OCI-LY1 (cell line): ENCODE results near the gene CCNQ.

Experiments used
- H2AFZ ChIP-seq: fragments of 200-600 bp; sonication (generic), shearing (Covaris generic); 2 replicates; pipeline ENCODE4 v1.6.0; 2014; ENCODE audit warnings: antibody characterized with exemption, mild to moderate bottlenecking, low read length
- H3F3A ChIP-seq: fragments of 200-600 bp; sonication (generic), shearing (Covaris generic); 2 replicates; pipeline ENCODE4 v1.6.0; 2014; ENCODE audit warnings: mild to moderate bottlenecking, antibody characterized with exemption, low read length, moderate library complexity; ENCODE audit not compliant: insufficient read depth
- H3K27ac ChIP-seq: fragments of 200-600 bp; sonication (generic); 2 replicates; pipeline ENCODE4 v1.5.1; 2014; ENCODE audit warnings: low read length, mixed run types, mild to moderate bottlenecking, low read depth; ENCODE audit not compliant: poor library complexity, severe bottlenecking
- H3K27me3 ChIP-seq: fragments of 200-600 bp; sonication (generic); 2 replicates; pipeline ENCODE4 v1.6.0; 2014; ENCODE audit warnings: antibody characterized with exemption, mild to moderate bottlenecking, low read length, moderate library complexity; ENCODE audit not compliant: insufficient read depth
- H3K36me3 ChIP-seq: fragments of 200-600 bp; sonication (generic); 2 replicates; pipeline ENCODE4 v1.6.1; 2014; ENCODE audit warnings: mild to moderate bottlenecking, antibody characterized with exemption, low read length, moderate library complexity, mixed read lengths; ENCODE audit not compliant: insufficient read depth
- H3K4me1 ChIP-seq: fragments of 200-600 bp; sonication (generic); 2 replicates; pipeline ENCODE4 v1.5.1; 2014; ENCODE audit warnings: mild to moderate bottlenecking, low read length, moderate library complexity; ENCODE audit not compliant: insufficient read depth, severe bottlenecking
- H3K4me2 ChIP-seq: fragments of 200-600 bp; sonication (generic), shearing (Covaris generic); 2 replicates; pipeline ENCODE4 v1.6.1; 2014; ENCODE audit warnings: low read length
- H3K4me3 ChIP-seq: fragments of 200-600 bp; sonication (generic); 2 replicates; pipeline ENCODE4 v1.5.1; 2014; ENCODE audit warnings: low read length, low read depth, mild to moderate bottlenecking, mixed read lengths; ENCODE audit not compliant: poor library complexity, severe bottlenecking
- H3K79me2 ChIP-seq: fragments of 200-600 bp; shearing (Covaris generic); 2 replicates; pipeline ENCODE4 v1.6.1; 2016; ENCODE audit warnings: mixed run types, low read length, mixed read lengths; ENCODE audit not compliant: insufficient read depth
- H3K9ac ChIP-seq: fragments of 200-600 bp; sonication (generic), shearing (Covaris generic); 2 replicates; pipeline ENCODE4 v1.6.1; 2014; ENCODE audit warnings: mild to moderate bottlenecking, low read length, mixed read lengths
- H3K9me2 ChIP-seq: fragments of 200-600 bp; sonication (generic), shearing (Covaris generic); 2 replicates; pipeline ENCODE4 v1.6.1; 2014; ENCODE audit warnings: low read depth, mild to moderate bottlenecking, low read length, mixed read lengths
- H3K9me3 ChIP-seq: fragments of 200-600 bp; shearing (Covaris generic); 2 replicates; pipeline ENCODE4 v1.6.1; 2014; ENCODE audit warnings: low read length, mixed read lengths
- H4K20me1 ChIP-seq: fragments of 200-600 bp; sonication (generic), shearing (Covaris generic); 2 replicates; pipeline ENCODE4 v1.6.0; 2016; ENCODE audit warnings: mild to moderate bottlenecking, low read length; ENCODE audit not compliant: insufficient read depth
- CTCF ChIP-seq: fragments of 200-600 bp; sonication (generic), shearing (Covaris generic); IDR thresholded peaks from 2 replicates; pipeline ENCODE4 v1.5.1; 2017; ENCODE audit warnings: mild to moderate bottlenecking, antibody characterized with exemption, low read length, moderate library complexity, mixed read lengths
- EZH2 ChIP-seq: fragments of 200-600 bp; sonication (generic), shearing (Covaris generic); IDR thresholded peaks from 2 replicates; pipeline ENCODE4 v1.8.0; 2017; ENCODE audit warnings: borderline replicate concordance, mixed run types, mild to moderate bottlenecking, antibody characterized with exemption, low read length, moderate library complexity, mixed read lengths

CCNQ gene

DNA sequence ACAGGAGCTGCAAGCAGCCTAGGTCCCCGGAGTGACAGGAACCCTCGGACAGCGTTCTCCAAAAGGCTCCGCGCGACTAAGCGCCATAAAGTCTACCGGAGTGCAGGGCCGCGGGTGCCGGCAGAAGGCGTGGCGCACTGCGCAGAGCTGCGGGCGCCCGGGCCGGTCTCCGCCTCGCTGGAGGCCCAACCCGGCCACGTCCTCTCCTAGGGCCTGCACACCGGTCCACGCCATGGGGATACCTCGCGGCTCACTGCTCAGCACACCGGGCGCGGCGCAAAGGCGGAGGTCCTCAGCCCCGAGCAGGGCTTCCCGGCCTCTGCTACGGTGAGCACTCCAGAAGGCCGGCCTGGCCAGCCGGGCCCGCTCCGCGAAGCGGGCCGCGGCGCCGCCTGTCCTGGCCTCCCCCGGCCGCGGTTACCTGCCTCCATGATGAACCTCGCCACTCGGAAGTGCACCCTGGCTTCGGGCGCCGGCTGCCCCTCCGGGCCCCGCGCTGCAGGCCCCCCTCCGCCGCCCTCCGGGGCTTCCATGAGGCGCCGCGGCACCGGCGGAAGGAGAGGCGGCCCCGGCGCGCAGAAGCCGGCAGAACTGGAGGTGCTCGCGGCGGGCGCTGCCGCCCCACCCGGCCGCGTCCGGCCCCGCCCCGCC is at the start of gene CCNQ:
Gene CCNQ (minus strand): TSS at position 599 of the 651 bp plus-strand sequence. CDS start 66 bp downstream, at position 533.
- no peaks in the 10 kb centered on the region for H3F3A ChIP-seq
- peak within 1 kb of the TSS; percentile 81 for H3K4me2 ChIP-seq
- peak within 1 kb of the TSS; percentile 86 for H3K9ac ChIP-seq
- peaks cover 6% of the 10 kb centered on the region; the same call in 1 of the 2 replicates for H3K36me3 ChIP-seq
- peak within 1 kb of the TSS; percentile 77 for H3K4me3 ChIP-seq
- H3K27ac ChIP-seq: peak within 1 kb of the TSS; percentile 50
- no peaks in the 10 kb centered on the region for H4K20me1 ChIP-seq
- TF ChIP-seq CTCF: no peak
- H3K4me1 ChIP-seq: peaks cover 32% of the 10 kb centered on the region
- H3K79me2 ChIP-seq: no peaks in the 10 kb centered on the region
- no peaks in the 10 kb centered on the region for H3K9me3 ChIP-seq
- H3K9me2 ChIP-seq: no peaks in the 10 kb centered on the region
- H3K27me3 ChIP-seq: no peaks in the 10 kb centered on the region
- no peak within 1 kb of the TSS for H2AFZ ChIP-seq

DNA sequence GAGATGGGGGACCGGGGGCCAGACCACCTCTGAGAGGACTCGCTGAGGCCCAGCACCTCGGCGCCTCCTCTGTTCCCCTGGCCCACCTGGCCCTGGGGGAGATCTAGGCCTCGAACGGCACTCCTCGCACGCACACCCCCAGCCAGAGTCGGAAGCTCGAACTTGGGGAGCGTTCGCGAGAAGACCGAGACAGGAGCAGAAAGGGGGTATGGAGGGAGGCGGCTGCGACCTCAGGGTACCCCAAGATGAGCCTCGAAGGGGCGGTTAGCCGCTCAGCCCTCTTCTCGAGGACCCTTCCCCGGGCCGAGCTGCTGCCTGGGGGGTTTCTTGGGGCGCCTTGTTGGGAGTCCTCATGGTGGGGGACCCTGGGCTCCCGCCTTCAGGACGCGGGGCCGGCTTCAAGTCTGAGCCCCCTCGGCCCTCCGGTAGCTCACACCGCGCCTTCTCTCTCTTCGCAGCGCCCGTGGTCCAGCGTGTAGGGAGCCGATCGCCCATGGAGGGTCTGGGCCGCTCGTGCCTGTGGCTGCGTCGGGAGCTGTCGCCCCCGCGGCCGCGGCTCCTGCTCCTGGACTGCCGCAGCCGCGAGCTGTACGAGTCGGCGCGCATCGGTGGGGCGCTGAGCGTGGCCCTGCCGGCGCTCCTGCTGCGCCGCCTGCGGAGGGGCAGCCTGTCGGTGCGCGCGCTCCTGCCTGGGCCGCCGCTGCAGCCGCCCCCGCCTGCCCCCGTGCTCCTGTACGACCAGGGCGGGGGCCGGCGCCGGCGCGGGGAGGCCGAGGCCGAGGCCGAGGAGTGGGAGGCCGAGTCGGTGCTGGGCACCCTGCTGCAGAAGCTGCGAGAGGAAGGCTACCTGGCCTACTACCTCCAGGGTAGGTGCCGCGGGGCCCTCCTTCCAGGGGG is 48.8 kb upstream of the CCNQ start:
- no peaks in the 10 kb centered on the region for H3K9me2 ChIP-seq
- H3K4me2 ChIP-seq: no peak overlapping the region
- TF ChIP-seq EZH2: no peak
- no peak for TF ChIP-seq CTCF
- no peak overlapping the region for H2AFZ ChIP-seq
- no peaks in the 10 kb centered on the region; the same call in 1 of the 2 replicates for H3K27me3 ChIP-seq
- no peaks in the 10 kb centered on the region for H3K4me1 ChIP-seq
- H3K79me2 ChIP-seq: no peaks in the 10 kb centered on the region
- no peaks in the 10 kb centered on the region for H4K20me1 ChIP-seq
- no peak overlapping the region for H3K4me3 ChIP-seq
- H3K27ac ChIP-seq: no peak overlapping the region
- no peaks in the 10 kb centered on the region for H3F3A ChIP-seq
- no peaks in the 10 kb centered on the region for H3K9me3 ChIP-seq
- no peak overlapping the region for H3K9ac ChIP-seq
- H3K36me3 ChIP-seq: no peaks in the 10 kb centered on the region

- Histone ChIP-seq H3K9ac (no peak within 1 kb of the TSS), H3F3A (no peaks in the 10 kb centered on the region), H4K20me1 (no peaks in the 10 kb centered on the region), H3K27ac (no peak within 1 kb of the TSS), H3K4me1 (no peaks in the 10 kb centered on the region), H3K36me3 (no peaks in the 10 kb centered on the region), H3K9me2 (no peaks in the 10 kb centered on the region), H3K9me3 (no peaks in the 10 kb centered on the region), H2AFZ (no peak within 1 kb of the TSS), H3K79me2 (no peaks in the 10 kb centered on the region), H3K4me2 (no peak within 1 kb of the TSS), H3K27me3 (no peaks in the 10 kb centered on the region; the same call in 1 of the 2 replicates), H3K4me3 (no peak within 1 kb of the TSS)
- no peak for TF ChIP-seq EZH2
- no peak for TF ChIP-seq CTCF
Measured at GRCh38 chrX:153646620-153647373, 47.9 kb upstream of the CCNQ start, which contains the start of gene DUSP9. Gene DUSP9, plus strand, starts transcription at chrX:153647203. Its CDS starts 751 bp downstream, at chrX:153647954.
